Measurements from ENCODE around the gene TMIGD1. TPM values are rescaled to one million over a fixed set of nuclear protein-coding genes. Genes with fewer than 3 reads are reported as not detected.
"Not testable (repeated sequence)": the region's sequence is repeated elsewhere in the genome, so short reads cannot be mapped to it uniquely, and the experiment has no call there.

The TMIGD1 gene
- total RNA-seq, 1 donor from 2014 or later, result not detected

DNA sequence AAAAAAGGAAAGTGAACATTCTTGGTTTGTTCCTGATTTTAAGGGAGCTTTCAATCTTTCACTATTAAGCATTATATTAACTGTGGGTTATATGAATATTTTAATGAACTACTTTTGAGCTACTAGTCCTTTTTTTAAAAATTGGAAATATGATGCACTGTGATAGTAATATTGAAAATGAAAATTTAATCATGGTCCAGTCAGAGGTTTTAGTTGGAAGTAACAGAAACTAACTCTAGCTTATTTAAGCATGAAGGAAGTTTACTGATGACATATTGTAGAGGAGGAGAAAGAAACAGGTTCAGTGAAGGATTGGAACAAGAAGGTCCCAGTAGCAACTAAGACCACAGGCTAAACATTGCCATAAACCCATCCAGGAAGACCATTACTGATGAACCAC, 20.8 kb upstream of the TMIGD1 start:
- no peaks in the 10 kb centered on the region for H3K36me3 ChIP-seq (ENCODE audit: insufficient read depth, low read length)
- H2AFZ ChIP-seq (ENCODE audit: low read depth, low read length), result no peak overlapping the region
- TF ChIP-seq EZH2 (IDR thresholded peaks at IDR 0.05; ENCODE audit: insufficient read depth, low read length), result no peak
- TF ChIP-seq, protein P1, sequence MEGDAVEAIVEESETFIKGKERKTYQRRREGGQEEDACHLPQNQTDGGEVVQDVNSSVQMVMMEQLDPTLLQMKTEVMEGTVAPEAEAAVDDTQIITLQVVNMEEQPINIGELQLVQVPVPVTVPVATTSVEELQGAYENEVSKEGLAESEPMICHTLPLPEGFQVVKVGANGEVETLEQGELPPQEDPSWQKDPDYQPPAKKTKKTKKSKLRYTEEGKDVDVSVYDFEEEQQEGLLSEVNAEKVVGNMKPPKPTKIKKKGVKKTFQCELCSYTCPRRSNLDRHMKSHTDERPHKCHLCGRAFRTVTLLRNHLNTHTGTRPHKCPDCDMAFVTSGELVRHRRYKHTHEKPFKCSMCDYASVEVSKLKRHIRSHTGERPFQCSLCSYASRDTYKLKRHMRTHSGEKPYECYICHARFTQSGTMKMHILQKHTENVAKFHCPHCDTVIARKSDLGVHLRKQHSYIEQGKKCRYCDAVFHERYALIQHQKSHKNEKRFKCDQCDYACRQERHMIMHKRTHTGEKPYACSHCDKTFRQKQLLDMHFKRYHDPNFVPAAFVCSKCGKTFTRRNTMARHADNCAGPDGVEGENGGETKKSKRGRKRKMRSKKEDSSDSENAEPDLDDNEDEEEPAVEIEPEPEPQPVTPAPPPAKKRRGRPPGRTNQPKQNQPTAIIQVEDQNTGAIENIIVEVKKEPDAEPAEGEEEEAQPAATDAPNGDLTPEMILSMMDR (IDR thresholded peaks at IDR 0.05; ENCODE audit: insufficient read depth, low read depth, low read length), result no peak
- Mint-ChIP-seq H3K4me3 (ENCODE audit: unreplicated experiment) (no peak overlapping the region), H3K9me3 (ENCODE audit: unreplicated experiment) (no peaks in the 10 kb centered on the region), H3K4me1 (ENCODE audit: low read depth, unreplicated experiment) (no peaks in the 10 kb centered on the region), H3K36me3 (ENCODE audit: low read depth, unreplicated experiment) (no peaks in the 10 kb centered on the region), H3K27ac (ENCODE audit: unreplicated experiment) (no peak overlapping the region), H3K27me3 (ENCODE audit: low read depth, unreplicated experiment) (peaks cover 3% of the 10 kb centered on the region)
- H3K79me2 ChIP-seq (ENCODE audit: insufficient read depth, low read length), result no peaks in the 10 kb centered on the region
- no peaks in the 10 kb centered on the region for H4K20me1 ChIP-seq (ENCODE audit: insufficient read depth, low read length)
- no peak overlapping the region for H3K4me3 ChIP-seq (ENCODE audit: insufficient read depth, low read depth, low read length)
- H3K9me3 ChIP-seq (ENCODE audit: insufficient read depth, low read depth, low read length), result no peaks in the 10 kb centered on the region
- H3K27ac ChIP-seq (ENCODE audit: low read depth, low read length), result no peak overlapping the region
- FAIRE-seq (no peak), DNase-seq (ENCODE audit: low read depth) (no peak)
- no peak overlapping the region for H3K9ac ChIP-seq (ENCODE audit: low read length)
- no peaks in the 10 kb centered on the region for H3K4me1 ChIP-seq (ENCODE audit: insufficient read depth, low read length)
- H3K27me3 ChIP-seq (ENCODE audit: insufficient read depth, low read length), result no peaks in the 10 kb centered on the region
- H3K4me2 ChIP-seq (ENCODE audit: low read length), result no peak overlapping the region

DNA sequence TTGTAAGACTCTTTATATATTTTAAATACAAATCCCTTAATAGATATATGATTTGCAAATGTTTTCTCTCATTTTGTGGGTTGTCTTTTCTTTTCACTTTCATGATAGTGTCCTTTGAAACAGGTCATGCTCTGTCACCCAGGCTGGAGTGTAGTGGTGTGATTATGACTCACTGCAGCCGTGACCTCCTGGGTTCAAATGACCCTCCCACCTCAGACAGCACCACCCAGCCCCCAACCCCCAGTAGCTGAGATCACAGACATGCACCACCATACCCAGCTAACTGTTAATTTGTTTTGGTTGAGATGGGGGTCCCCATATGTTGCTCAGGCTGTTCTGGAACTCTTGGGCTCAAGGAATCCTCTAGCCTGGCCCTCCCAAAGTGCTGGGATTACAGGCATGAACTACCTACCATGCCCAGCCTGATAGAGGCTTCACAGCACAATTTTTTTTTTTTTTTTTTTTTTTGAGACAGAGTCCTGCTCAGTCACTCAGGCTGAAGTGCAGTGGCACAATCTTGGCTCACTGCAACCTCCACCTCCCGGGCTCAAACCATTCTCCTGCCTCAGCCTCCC, 18.5 kb upstream of the TMIGD1 start:
- no peak overlapping the region for H3K27ac Mint-ChIP-seq (ENCODE audit: unreplicated experiment)
- Histone ChIP-seq H3K79me2 (ENCODE audit: insufficient read depth, low read length) (no peaks in the 10 kb centered on the region), H3K4me2 (ENCODE audit: low read length) (no peak overlapping the region), H3K27ac (ENCODE audit: low read depth, low read length) (no peak overlapping the region), H3K9ac (ENCODE audit: low read length) (no peak overlapping the region), H3K9me3 (ENCODE audit: insufficient read depth, low read depth, low read length) (no peaks in the 10 kb centered on the region), H3K36me3 (ENCODE audit: insufficient read depth, low read length) (no peaks in the 10 kb centered on the region), H4K20me1 (ENCODE audit: insufficient read depth, low read length) (no peaks in the 10 kb centered on the region), H2AFZ (ENCODE audit: low read depth, low read length) (no peak overlapping the region), H3K27me3 (ENCODE audit: insufficient read depth, low read length) (peaks cover 2% of the 10 kb centered on the region), H3K4me1 (ENCODE audit: insufficient read depth, low read length) (no peaks in the 10 kb centered on the region), H3K4me3 (ENCODE audit: insufficient read depth, low read depth, low read length) (no peak overlapping the region)
- DNase-seq (ENCODE audit: low read depth), result no peak
- peaks cover 6% of the 10 kb centered on the region for H3K27me3 Mint-ChIP-seq (ENCODE audit: low read depth, unreplicated experiment)
- H3K4me1 Mint-ChIP-seq (ENCODE audit: low read depth, unreplicated experiment), result no peaks in the 10 kb centered on the region
- no peaks in the 10 kb centered on the region for H3K9me3 Mint-ChIP-seq (ENCODE audit: unreplicated experiment)
- no peaks in the 10 kb centered on the region for H3K36me3 Mint-ChIP-seq (ENCODE audit: low read depth, unreplicated experiment)
- FAIRE-seq, result no peak
- H3K4me3 Mint-ChIP-seq (ENCODE audit: unreplicated experiment), result no peak overlapping the region
- TF ChIP-seq, protein P1 (IDR thresholded peaks at IDR 0.05; ENCODE audit: insufficient read depth, low read depth, low read length), result no peak
- TF ChIP-seq EZH2 (IDR thresholded peaks at IDR 0.05; ENCODE audit: insufficient read depth, low read length), result no peak

DNA sequence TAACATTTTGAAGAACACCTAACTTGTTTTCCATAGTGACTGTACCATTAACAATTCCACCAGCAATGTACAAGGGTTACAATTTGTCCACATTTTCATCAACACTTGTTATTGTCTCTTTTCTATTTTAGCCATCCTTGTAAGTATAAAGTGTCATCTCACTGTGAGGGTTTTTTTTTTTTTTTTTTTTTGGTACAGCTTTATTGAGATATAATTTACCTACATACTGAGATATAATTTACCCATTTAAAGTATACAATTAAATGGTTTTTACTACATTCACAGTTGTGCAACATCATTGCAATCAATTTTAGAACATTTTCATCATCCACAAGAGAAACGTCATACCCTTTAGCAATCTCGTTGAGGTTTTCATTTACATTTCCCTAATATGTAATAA, 17.9 kb upstream of the TMIGD1 start:
- no peaks in the 10 kb centered on the region for H3K36me3 ChIP-seq (ENCODE audit: insufficient read depth, low read length)
- no peak overlapping the region for H3K9ac ChIP-seq (ENCODE audit: low read length)
- H3K27me3 Mint-ChIP-seq (ENCODE audit: low read depth, unreplicated experiment), result peaks cover 6% of the 10 kb centered on the region
- TF ChIP-seq, protein P1 (IDR thresholded peaks at IDR 0.05; ENCODE audit: insufficient read depth, low read depth, low read length), result no peak
- no peak for TF ChIP-seq EZH2 (IDR thresholded peaks at IDR 0.05; ENCODE audit: insufficient read depth, low read length)
- no peaks in the 10 kb centered on the region for H3K36me3 Mint-ChIP-seq (ENCODE audit: low read depth, unreplicated experiment)
- H3K4me1 ChIP-seq (ENCODE audit: insufficient read depth, low read length), result no peaks in the 10 kb centered on the region
- no peaks in the 10 kb centered on the region for H3K9me3 ChIP-seq (ENCODE audit: insufficient read depth, low read depth, low read length)
- H4K20me1 ChIP-seq (ENCODE audit: insufficient read depth, low read length), result no peaks in the 10 kb centered on the region
- no peaks in the 10 kb centered on the region for H3K4me1 Mint-ChIP-seq (ENCODE audit: low read depth, unreplicated experiment)
- no peak overlapping the region for H3K4me3 ChIP-seq (ENCODE audit: insufficient read depth, low read depth, low read length)
- H3K27ac ChIP-seq (ENCODE audit: low read depth, low read length), result no peak overlapping the region
- no peaks in the 10 kb centered on the region for H3K9me3 Mint-ChIP-seq (ENCODE audit: unreplicated experiment)
- no peak overlapping the region for H3K4me3 Mint-ChIP-seq (ENCODE audit: unreplicated experiment)
- no peak for FAIRE-seq
- DNase-seq (ENCODE audit: low read depth), result no peak
- H3K27me3 ChIP-seq (ENCODE audit: insufficient read depth, low read length), result peaks cover 2% of the 10 kb centered on the region
- H2AFZ ChIP-seq (ENCODE audit: low read depth, low read length), result no peak overlapping the region
- H3K4me2 ChIP-seq (ENCODE audit: low read length), result no peak overlapping the region
- no peaks in the 10 kb centered on the region for H3K79me2 ChIP-seq (ENCODE audit: insufficient read depth, low read length)
- no peak overlapping the region for H3K27ac Mint-ChIP-seq (ENCODE audit: unreplicated experiment)

DNA sequence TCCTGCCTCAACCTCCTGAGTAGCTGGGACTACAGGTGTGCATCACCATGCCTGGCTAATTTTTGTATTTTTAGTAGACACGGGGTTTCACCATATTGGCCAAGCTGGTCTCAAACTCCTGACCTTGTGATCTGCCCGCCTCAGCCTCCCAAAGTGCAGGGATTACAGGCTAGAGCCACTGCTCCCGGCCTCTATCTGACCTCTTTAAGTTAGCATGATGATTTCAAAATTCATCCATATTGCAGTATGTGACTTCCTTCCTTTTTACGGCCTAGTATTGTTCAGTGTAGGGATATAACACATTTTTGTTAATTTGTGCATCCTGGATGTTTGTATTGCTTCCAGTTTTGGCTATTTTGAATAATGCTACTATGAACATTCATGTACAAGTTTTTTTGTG, 17.4 kb upstream of the TMIGD1 start:
- not testable (repeated sequence) for H3K4me2 ChIP-seq (ENCODE audit: low read length); FAIRE-seq; H3K9me3 Mint-ChIP-seq (ENCODE audit: unreplicated experiment); H2AFZ ChIP-seq (ENCODE audit: low read depth, low read length); DNase-seq (ENCODE audit: low read depth); H3K4me1 Mint-ChIP-seq (ENCODE audit: low read depth, unreplicated experiment); H3K27me3 ChIP-seq (ENCODE audit: insufficient read depth, low read length); H3K79me2 ChIP-seq (ENCODE audit: insufficient read depth, low read length); H3K36me3 Mint-ChIP-seq (ENCODE audit: low read depth, unreplicated experiment); H4K20me1 ChIP-seq (ENCODE audit: insufficient read depth, low read length); H3K27ac Mint-ChIP-seq (ENCODE audit: unreplicated experiment); H3K9me3 ChIP-seq (ENCODE audit: insufficient read depth, low read depth, low read length); H3K36me3 ChIP-seq (ENCODE audit: insufficient read depth, low read length); H3K9ac ChIP-seq (ENCODE audit: low read length); H3K4me3 Mint-ChIP-seq (ENCODE audit: unreplicated experiment); H3K27ac ChIP-seq (ENCODE audit: low read depth, low read length); H3K4me3 ChIP-seq (ENCODE audit: insufficient read depth, low read depth, low read length); H3K27me3 Mint-ChIP-seq (ENCODE audit: low read depth, unreplicated experiment); H3K4me1 ChIP-seq (ENCODE audit: insufficient read depth, low read length)
